OCI-LY1 (cell line): ENCODE results near the gene C10orf62.
"Not testable (repeated sequence)": the region's sequence is repeated elsewhere in the genome, so short reads cannot be mapped to it uniquely, and the experiment has no call there.

Experiments used
- EZH2 ChIP-seq: fragments of 200-600 bp; sonication (generic), shearing (Covaris generic); IDR thresholded peaks from 2 replicates; pipeline ENCODE4 v1.8.0; 2017; ENCODE audit warnings: borderline replicate concordance, mixed run types, mild to moderate bottlenecking, antibody characterized with exemption, low read length, moderate library complexity, mixed read lengths
- TF ChIP-seq, protein P1 (sequence below): fragments of 200-600 bp; sonication (generic), shearing (Covaris generic); IDR thresholded peaks from 2 replicates; pipeline ENCODE4 v1.5.1; 2017; ENCODE audit warnings: mild to moderate bottlenecking, antibody characterized with exemption, low read length, moderate library complexity, mixed read lengths

DNA sequence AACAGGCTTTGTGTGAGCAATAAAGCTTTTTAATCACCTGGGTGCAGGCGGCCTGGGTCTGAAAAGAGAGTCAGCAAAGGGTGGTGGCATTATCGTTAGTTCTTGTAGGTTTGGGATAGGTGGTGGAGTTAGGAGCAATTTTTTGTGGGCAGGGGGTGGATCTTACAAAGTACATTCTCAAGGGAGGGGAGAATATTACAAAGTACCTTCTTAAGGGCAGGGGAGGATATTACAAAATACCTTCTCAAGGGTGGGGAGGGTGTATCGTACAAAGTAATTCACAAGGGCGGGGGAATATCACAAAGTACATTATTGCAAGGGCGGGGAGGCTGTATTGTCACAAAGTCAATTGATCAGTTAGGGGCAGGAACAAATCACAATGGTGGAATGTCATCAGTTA is 27.2 kb upstream of the C10orf62 start:
- TF ChIP-seq, protein P1, sequence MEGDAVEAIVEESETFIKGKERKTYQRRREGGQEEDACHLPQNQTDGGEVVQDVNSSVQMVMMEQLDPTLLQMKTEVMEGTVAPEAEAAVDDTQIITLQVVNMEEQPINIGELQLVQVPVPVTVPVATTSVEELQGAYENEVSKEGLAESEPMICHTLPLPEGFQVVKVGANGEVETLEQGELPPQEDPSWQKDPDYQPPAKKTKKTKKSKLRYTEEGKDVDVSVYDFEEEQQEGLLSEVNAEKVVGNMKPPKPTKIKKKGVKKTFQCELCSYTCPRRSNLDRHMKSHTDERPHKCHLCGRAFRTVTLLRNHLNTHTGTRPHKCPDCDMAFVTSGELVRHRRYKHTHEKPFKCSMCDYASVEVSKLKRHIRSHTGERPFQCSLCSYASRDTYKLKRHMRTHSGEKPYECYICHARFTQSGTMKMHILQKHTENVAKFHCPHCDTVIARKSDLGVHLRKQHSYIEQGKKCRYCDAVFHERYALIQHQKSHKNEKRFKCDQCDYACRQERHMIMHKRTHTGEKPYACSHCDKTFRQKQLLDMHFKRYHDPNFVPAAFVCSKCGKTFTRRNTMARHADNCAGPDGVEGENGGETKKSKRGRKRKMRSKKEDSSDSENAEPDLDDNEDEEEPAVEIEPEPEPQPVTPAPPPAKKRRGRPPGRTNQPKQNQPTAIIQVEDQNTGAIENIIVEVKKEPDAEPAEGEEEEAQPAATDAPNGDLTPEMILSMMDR = not testable (repeated sequence)
- TF ChIP-seq EZH2 = not testable (repeated sequence)
